NCI-H187 (cell line): ENCODE measurements around the gene ZNF385B.
"Not testable (repeated sequence)": the region's sequence is repeated elsewhere in the genome, so short reads cannot be mapped to it uniquely, and the experiment has no call there.

Experiments
- DNase-seq, 2 experiments: peaks; one replicate each; lab custom pipeline; 2025; lab: John Stamatoyannopoulos, UW

ZNF385B gene

DNA sequence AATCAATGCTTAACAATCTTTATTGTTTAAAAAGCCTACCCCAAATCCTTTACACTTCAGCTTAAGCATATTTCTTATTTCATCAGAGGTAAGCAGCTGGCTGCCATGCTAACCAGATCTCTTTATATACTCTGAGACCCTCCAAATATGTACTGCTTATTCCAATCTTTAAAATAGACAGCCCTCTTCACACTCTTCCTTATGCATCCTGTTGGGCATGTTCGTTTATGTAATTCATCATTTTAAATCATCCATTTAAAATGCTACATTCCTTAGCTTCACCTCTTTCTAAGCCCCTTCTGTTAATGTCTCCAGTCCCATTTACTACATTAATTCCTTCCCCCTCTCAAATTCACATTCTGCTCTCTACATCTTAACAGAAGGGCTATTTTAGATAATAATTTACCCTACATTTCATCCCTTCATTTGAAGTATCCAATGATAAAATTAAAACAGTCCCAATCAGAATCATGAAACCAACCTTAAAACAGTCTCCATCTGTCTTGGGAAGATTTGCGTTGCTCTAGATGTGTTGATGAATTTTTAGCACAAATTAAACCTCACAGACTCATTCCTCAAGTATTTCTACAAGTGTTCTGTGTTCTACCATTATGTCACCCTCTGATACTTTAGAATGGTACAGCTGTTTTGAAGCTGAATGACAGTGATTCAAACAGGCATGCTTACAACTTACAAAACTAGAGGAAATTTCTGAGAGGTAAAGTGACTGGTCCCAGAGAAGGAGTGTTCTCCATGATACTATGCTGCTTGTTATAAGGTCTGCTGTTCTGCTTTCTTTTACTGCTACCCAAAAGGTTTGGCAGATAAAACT is 59.1 kb downstream of the ZNF385B start:
- DNase-seq, result no peak

DNA sequence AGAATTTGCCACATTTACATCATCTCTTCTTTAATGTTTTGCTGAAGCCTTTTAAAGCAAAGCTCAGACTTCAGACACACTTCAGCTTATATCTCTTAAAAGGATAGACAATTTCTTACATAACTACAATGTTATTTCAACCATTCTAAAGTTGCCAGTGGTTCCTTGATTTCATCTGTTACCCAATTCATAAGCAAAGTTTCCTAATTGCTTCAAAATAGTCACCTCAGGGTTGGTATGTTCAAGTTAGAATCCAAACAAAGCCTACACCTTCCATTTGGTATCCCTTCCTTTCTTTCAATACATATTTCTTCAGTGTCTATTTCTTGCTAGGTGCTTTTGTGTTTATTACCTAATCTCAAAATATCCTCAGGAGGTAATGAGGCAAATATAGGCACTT is 60.6 kb downstream of the ZNF385B start:
- no peak for DNase-seq

DNA sequence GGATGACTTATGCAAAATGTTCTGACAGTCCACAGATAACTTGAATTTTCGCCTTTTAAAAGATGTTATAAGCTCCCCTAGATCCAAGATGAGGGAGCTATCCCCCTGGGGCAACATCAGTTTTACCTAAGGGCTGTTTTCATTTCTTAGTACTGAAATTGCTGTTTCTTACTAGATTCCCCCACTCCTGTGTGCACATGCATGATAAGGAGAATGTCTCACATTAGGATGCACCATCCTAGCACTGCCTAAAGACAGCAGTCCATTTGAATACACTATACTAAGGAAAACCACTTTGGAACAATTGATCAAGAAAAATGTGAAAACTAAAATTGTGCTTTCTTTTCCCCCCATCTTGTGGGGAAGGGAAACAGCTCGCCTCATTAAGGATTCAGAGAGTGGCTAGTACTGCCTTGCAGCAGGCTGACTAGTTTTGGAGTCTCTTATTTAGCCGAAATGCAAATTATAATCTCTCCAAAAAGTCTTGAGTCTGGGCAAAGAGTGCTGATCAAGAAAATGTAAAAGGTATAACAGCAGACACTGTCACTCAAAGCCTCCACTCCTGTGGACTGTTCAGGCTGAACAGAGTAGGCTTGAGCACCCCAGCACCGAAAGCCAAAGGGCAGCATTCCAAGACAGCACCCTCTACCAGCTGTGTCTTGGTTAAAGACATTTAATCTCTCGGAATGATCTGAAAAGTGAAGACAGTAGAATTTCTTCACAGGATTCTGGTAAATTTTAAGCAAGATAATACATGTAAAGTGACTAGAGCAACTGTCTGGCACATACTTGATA is 65.0 kb downstream of the ZNF385B start:
- no peak for DNase-seq

DNA sequence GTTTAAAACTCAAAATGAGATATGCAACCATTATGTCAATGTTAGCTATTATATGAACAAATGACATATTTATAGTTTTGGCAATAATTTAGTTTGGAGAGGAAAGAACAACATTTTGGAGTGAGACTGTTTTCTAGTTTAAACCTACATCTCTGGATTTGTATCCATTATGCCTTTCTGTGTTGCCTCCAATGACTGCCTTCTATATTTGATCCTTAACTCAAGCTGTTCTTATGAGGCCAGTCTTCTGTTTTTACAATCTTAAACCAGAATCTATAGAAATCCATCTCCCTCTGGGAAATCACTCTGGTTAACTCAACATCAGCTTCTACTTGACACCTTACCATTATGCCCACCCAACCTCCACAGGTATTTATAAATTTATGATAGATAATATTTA is 67.5 kb downstream of the ZNF385B start:
- DNase-seq, result no peak

DNA sequence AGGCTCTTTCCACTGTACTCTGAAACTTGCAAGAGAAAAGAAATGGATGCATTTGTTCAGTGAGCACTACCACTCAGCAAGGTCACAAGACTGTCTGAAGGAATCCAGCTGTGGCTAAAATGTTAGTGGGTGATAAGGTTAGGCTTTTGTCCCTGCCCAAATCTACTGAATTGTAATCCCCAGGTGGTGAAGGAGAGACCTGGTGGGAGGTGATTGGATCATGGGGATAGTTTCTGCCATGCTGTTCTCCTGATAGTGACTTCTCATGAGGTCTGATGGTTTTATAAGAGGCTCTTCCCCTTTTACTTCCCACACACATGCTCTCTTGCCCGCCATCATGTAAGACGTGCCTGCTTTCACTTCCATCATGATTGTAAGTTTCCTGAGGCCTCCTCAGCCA is 68.2 kb downstream of the ZNF385B start:
- no peak for DNase-seq

DNA sequence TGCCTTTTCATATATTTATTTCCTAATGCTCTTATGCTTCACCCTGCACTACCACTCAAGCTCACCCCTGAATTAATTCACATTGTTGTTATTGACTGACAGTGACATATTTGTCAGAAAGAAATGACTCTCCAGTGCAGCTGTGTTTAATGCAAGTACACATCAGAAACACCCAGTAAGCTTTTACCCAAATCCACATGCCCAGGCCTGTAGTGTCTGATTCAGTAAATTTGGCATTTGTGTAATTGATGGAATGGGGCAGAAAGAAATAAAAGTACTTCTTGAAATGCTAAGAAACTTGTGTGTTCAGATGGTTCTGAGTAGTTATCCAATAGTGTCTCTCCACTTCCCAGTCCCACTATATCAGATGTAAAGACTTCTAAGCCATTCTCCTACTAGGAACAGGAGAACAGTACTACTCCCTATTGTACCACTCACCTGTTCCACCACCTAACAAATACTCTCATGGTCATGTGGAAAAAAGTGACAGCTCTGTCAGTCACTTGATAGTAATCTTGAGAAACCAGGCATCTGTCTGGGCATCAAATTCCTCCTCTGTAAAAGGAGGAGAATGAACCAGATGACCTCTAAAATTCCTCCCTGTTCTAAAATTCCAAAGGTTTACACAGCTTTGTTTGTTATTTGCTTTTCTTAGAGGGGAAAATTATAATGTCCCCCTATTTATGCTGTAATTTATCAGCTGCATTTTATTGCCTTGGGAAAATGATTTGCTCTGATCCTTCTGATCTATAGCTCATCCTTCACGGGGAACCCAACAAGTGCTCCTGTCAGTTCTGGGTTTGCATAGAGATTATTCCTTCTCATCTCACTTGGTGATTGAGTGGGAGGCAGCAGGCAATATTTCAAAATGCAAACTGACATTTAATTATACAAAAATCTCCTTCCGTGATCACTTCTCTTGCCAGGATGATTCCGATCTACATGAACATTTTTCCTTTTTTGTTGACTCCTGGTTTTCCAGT is 70.9 kb downstream of the ZNF385B start:
- no peak for DNase-seq

DNA sequence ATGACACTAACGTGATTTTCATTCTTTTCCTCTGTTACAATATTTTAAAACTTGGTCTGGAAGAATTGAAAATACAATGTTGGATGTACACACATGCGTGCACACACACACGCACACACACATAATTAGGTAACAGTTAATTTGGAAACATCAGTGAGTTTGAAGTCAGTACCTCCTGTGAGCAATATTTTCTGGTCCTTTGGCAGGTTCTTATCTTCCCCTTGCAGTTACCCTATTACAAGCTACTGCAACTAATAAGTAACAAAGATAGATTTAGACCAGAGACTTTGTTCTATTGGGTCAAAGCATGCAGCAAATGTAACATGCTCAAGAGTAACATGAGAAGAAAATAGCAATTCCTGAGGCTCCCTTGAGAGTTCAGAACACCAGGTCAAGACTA is 73.3 kb downstream of the ZNF385B start:
- no peak for DNase-seq

DNA sequence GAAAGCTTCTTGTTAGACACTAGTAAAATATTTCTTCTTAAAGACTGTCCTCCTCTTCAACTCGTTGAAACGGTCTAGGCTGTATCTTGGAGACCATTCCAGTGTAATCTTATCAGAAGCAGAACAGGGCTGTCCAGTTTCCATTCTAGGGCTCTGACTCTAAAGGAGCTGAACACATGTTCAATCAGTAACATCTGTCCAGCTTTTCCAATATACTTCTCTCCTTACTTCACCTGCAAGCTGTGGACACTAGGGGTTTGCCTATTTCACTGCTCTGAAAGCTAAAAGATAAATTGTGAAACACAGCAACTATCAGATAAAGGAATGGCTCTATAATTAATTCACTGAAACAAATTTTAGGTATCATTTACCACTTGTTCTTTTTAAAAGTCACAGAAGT is 73.8 kb downstream of the ZNF385B start:
- DNase-seq, result no peak

DNA sequence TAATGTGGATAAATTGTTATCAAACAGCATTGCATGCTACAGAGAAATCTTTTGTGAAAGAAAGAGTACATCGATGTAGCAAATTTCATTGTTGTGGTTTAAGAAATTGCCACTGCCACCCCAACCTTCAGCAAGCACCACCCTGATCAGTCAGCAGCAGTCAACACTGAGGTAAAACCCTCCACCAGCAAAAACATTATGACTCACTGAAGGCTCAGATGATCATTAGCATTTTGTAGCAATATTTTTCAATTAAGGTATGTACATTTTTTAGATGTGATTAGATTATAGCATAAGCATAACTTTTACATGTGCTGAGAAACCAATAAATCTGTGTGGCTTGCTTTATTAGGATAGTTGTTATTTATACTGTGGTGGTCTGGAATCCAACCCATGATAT is 75.5 kb downstream of the ZNF385B start:
- no peak for DNase-seq

DNA sequence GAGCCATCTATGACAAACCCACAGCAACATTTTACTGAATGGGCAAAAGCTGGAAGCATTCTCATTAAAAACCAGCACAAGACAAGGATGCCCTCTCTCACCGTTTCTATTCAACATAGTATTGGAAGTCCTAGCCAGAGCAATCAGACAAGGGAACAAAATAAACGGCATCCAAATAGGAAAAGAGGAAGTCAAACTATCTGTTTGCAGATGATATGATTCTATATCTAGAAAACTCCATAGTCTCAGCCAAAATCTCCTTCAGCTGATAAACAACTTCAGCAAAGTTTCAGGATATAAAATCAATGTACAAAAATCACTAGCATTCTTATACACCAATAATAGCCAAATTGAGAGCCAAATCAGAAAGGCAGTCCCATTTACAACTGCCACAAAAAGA is 79.1 kb downstream of the ZNF385B start:
- DNase-seq, result not testable (repeated sequence)

DNA sequence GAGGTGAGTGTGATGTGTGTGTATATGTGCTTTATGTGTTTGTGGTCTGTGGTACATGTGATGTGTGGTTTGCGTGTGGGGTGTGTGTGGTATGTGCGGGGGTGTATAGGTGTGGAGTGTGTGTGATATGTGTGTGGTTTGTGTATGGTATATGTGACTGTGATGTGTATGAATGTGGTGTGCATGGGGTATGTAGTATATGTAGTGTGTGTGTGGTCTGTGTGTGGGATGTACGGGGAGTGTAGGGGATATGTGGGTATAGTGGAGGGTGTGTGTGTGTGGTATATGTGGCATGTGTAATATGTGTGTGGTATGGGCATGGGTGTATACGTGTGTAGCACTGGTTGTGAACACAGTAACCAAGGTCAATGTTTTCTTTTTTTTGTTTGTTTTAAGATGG is 87.4 kb downstream of the ZNF385B start:
- no peak for DNase-seq

DNA sequence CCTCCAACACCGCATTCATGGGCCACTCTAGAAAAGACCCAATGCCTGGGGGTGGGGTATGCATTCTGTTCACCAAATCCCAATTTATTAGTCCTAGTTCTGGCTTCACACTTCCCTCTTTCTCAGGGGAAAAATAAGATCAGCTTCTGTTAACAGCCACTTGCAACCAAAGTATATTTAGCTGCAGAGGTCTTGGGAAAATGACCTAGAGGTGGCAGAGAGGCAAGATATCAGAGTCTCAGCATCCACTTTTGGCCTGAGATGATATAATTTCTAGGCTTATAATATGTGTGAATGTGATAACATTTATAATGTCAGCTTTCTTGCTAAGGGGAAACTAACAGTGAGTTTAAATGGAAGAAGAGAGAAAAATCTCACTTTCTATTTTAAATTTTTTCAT is 89.1 kb downstream of the ZNF385B start:
- no peak for DNase-seq

DNA sequence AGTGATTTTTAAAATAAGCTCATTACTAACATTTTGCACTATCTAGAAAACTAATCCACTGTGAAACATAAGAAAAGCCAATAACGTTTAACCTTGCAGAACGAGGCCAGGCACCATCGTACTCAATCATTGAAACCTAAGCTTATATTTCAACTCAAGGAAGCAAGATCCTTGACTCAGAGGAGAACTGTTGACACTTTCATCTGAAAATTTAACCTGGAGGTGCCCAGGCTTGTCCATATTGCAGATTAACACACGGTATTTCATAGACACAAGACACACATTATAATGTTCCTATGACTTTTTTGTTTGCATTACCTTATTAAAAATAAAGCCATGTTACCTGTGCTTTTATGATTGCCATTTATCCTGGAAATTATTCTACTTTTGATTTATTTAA is 89.6 kb downstream of the ZNF385B start:
- DNase-seq, result no peak

DNA sequence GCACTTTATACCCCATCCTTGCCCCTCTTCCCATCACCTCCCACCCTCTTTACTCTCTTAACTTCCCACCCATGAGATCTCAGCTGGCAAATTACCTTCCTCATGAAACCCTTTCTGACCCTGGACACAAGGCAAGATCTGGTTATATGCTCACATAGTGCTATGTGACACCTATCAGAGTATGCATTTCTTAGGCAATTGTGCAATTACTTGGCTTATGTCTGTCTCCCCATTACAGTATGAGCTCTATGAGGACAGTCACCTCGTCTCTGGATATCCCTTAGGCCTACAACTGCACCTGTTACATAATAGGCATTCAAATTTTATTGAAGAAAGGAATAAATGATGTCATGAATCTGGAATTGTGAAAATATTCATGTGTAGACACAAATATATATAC is 91.4 kb downstream of the ZNF385B start:
- DNase-seq, result no peak

DNA sequence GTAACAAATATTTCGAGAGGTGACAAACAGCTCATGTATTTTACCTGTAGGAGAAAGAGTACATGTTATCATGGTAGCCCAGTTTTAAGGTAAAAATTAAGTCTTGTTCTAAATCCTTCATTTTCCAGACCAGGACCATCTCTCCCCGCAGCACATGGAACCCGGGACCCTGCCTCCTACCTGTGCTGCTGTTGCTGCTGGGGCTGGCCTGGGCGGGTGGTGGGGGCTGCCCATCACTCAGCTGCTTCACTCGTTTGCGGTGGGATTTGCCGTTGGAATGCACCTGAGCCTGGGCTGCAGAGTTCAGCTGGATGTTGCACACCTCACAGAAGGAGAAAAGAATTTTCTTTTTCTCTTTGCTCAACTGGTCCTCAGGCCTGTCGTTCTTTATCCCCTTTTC is 92.1 kb downstream of the ZNF385B start:
- DNase-seq, result no peak

DNA sequence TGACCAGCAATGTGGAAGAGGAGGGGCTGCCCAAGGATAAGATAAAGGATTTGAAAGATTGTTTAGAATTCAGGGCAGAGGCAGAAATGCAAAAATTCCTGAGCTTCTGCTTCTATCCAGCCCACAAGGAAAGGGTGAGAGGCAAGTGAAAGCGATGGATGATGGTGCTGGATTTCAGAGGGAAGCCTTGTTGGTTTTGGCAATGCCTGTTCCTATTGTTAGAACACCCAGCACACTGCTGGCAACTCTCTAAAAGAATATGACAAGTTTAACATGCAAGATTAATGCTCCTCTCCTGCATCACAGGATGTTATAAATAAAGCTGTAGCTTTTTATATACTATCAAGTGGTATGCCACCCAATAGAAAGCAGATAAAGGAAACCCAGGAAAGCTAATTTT is 92.6 kb downstream of the ZNF385B start:
- no peak for DNase-seq

DNA sequence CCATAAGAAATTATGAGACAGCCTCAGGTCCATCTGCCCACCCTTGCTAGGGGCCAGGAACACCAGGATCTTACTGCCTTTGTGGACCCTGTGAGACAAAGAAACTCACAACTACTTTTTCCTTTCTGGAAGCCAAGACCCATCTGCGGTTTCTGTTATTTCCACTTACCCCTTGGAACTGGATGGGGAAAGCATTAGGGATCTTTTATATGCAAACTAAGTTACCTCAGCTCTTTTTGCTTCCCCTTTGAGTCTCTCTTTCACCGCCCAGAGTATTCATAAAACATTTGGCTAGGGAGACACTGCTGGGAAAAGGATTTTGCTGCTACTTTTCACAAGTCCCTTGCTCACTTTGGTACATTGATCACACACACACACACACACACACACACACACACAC is 95.7 kb downstream of the ZNF385B start:
- DNase-seq, result no peak

DNA sequence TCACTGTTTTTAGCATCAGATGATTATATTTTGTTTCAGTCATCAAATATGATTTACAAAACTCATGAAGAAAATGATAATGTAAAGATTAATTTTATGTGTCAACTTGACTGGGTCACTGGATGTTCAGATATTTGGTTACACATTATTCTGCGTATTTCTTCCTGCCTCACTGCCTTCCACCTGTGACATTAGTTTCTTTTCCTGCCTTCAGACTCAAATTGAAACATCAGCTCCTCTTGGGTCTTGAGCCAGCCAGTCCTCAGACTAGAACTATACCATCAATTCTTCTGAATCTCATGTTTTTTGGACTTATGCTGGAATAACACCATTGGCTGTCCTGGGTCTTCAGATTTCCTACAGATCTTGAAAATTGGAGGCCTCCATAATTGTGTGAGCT is 96.7 kb downstream of the ZNF385B start:
- DNase-seq, result no peak

DNA sequence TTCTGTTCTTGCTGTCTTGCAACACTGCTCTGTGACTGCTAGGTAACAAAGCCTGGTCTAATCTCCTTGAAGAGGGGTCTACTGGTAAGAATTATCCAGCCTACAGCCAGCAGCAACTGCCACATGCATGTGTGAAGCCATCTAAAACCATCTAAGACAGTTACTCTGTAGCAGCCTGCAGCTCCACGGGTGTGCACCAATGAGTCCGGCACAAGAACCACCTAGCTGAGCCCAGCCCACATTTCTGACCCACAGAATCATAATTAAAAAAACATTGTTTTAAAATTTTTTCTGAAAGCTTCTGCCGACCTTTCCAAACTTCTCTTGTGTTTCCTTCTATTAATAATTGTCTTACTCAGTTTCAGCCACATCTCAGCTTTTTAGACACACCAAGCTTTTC is 102.8 kb downstream of the ZNF385B start:
- DNase-seq, result no peak

DNA sequence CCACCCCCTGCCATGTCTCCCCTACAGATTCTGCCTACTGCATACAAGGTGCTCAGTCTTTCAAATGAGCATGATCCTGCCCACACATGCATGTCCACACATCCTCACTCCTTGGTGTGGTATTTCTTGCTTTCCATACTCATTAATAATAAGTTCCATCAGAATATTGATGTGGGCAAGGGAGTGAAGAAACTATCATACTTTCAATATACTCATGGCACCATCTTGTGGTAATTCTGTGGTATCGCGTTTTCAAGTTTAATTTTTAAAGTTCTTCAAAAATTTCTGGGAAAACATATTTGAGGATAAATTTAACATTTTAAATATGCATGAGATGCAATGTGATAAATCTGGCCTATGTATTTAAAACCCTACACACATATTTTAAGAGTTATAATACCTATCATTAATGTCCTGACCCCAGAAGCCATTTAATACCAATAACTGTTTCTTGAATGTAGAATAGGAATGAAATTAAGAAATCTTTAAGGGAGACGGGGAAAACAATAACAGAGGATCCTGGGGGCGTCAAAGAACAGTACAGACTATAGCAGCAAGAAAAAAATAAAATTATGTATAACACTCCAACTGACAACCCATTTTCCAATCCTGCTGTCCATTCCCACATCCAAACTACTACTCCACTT is 110.1 kb downstream of the ZNF385B start:
- no peak for DNase-seq

DNA sequence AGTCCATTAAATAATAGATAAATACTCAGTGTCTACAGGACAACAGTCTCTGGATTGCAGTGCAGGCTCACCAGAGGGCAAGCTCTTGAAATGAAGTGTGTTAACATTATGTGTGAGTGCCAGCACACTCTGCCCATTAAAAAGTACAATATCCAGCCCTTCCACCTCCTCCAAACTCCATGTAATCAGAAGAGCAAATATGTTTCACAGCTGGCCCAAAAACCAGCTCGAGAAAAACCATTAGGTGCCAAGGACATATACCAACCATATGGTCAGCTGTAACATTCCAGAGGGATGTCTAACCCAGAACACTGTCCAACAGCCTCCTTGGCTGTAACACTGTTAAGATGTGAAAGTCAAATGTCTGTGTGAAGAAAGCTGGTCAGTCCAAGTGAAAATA is 112.2 kb downstream of the ZNF385B start:
- DNase-seq, result no peak

DNA sequence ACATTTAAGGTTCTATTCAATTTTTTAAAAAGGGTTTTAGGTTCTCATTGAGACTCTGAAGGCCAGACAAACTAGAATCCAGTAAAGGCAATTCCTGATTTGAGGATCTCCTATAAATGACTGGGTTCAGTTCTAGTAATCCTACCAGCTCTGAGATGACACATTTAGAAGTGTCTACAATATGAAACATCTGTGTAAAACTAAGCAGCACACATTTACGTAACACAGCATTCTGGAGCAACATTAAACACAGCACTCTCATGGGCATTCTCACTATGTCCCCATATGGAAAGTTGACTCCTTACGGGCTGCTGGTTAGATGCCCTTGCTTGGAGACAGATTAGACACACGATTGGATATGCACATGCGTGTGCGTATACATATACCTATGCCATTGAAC is 114.4 kb downstream of the ZNF385B start:
- no peak for DNase-seq
